ENCODE results near the gene TBC1D7. TPM values are rescaled to one million over a fixed set of nuclear protein-coding genes. Genes with fewer than 3 reads are reported as not detected.

Gene TBC1D7
- total and polyA plus RNA-seq, 10 of the 15 experiments (the other 5 are each of a cell fraction or from before 2014, with no cell fraction given): 20.1 to 65.9 (median 31.3) TPM

DNA sequence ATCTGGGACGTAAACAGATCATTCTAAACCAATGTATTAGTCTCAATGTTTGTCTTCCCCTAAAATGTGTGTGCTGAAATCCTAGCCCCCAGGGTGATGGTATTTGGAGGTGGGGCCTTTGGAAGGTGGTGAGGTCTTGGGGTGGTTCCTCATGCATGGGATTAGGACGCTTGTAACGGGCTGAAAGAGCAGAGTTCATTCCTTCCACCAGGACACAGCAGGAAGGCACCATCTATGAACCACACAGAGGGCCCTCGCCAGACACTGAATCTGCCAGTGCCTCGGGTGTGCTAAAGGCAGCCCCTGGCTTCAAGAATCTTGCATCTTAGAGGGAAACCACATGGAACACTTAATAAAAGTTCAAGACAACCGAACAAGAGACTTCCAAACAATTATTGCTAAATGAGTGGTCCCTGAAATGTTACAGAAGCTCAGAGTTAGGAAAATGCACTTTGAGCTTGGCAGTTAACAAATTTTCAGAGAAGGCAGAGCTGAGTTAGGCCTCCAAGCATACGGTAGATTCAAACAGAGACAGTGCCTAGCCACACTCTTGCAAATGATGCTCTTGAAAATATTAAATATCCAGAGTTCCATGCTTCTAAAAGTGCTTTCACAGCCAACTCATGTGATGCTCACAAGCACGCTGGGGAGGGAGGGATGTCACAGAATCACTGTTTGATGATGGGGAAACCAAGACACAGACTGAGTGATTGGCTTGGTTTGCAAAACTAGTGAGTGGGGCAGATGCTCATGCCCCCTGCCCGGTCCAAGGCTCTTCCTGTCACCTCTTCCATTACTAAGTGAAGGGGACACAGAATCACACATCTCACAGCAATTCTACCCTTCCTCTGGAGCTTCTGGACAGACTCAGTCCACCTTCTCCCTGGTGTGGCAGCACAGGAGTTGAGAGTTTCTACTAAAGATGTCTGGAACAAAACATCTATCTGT lies 27.4 kb downstream of the TBC1D7 start:
- Histone ChIP-seq H3K9ac (ENCODE audit: control insufficient read depth, insufficient read depth, low read length) (no peak overlapping the region), H3K4me1 (ENCODE audit: control insufficient read depth, insufficient read depth, low read length) (peaks cover 33% of the 10 kb centered on the region), H3K79me2 (ENCODE audit: control insufficient read depth, insufficient read depth, low read length) (no peaks in the 10 kb centered on the region), H4K20me1 (ENCODE audit: control insufficient read depth, insufficient read depth) (no peaks in the 10 kb centered on the region), H3K27me3 (replicated peaks in 1 of 2; ENCODE audit: control insufficient read depth in 2 of 2, insufficient read depth in 2 of 2, low read length in 1 of 2) (no peaks in the 10 kb centered on the region), H3K9me3 (replicated peaks; ENCODE audit: control insufficient read depth, insufficient read depth, low read length) (no peaks in the 10 kb centered on the region), H3K36me3 (ENCODE audit: control insufficient read depth in 2 of 2, insufficient read depth in 2 of 2, low read length in 1 of 2) (peaks cover 2 to 18% of the 10 kb centered on the region in 2 experiments), H3K27ac (ENCODE audit: control insufficient read depth, insufficient read depth) (no peak overlapping the region), H2AFZ (ENCODE audit: control insufficient read depth, low read depth, low read length) (no peak overlapping the region), H3K4me3 (no peak overlapping the region), H3K4me2 (ENCODE audit: control insufficient read depth, insufficient read depth) (no peak overlapping the region)
- POLR2A ChIA-PET: interaction anchor here (0.6 to 4.9 kb wide), 3 partner anchors 22 to 69 kb away, joined by 3 to 37 read pairs (median 4); no protein-coding TSS in a partner anchor
- no TSS peak for BruUV-seq (replicated peaks)
- in situ Hi-C loops (cut with MboI) (no loop called here), intact Hi-C loops (cut with micrococcal nuclease; ENCODE audit: unreplicated experiment) (no loop called here)
- ATAC-seq (no peak), FAIRE-seq (no peak), DNase-seq (ENCODE audit: low read depth, low spot score) (no peak)
- SMC1A ChIA-PET (ENCODE audit: uncharacterized antibody, unreplicated experiment): interaction anchor here (0.7 to 5.1 kb wide), 7 partner anchors 12 to 106 kb away, joined by 3 to 114 read pairs (median 8); partner anchors contain the start of gene TBC1D7
- RAD21 ChIA-PET (ENCODE audit: unreplicated experiment): interaction anchor here (1.4 to 5.3 kb wide), 5 partner anchors 24 to 131 kb away, joined by 3 to 88 read pairs (median 33); partner anchors contain the start of gene TBC1D7
- CTCF ChIA-PET: interaction anchor here (0.5 to 4.6 kb wide), 6 partner anchors 23 to 152 kb away, joined by 3 to 35 read pairs (median 6); no protein-coding TSS in a partner anchor
- 93% methylated on average over 9 of the region's 9 CpGs for WGBS (ENCODE audit: insufficient coverage, insufficient replicate concordance, low lambda C conversion rate, missing lambda C conversion rate)
- TF ChIP-seq, protein P1, sequence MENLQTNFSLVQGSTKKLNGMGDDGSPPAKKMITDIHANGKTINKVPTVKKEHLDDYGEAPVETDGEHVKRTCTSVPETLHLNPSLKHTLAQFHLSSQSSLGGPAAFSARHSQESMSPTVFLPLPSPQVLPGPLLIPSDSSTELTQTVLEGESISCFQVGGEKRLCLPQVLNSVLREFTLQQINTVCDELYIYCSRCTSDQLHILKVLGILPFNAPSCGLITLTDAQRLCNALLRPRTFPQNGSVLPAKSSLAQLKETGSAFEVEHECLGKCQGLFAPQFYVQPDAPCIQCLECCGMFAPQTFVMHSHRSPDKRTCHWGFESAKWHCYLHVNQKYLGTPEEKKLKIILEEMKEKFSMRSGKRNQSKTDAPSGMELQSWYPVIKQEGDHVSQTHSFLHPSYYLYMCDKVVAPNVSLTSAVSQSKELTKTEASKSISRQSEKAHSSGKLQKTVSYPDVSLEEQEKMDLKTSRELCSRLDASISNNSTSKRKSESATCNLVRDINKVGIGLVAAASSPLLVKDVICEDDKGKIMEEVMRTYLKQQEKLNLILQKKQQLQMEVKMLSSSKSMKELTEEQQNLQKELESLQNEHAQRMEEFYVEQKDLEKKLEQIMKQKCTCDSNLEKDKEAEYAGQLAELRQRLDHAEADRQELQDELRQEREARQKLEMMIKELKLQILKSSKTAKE (IDR thresholded peaks at IDR 0.05; ENCODE audit: low read depth, poor library complexity, severe bottlenecking): no peak
- TF ChIP-seq TARDBP (IDR thresholded peaks at IDR 0.05; ENCODE audit: borderline replicate concordance) (no peak), CREB1 (IDR thresholded peaks at IDR 0.05; ENCODE audit: low read depth) (no peak), CBX5 (IDR thresholded peaks at IDR 0.05; ENCODE audit: low read depth) (no peak), RUNX3 (IDR thresholded peaks at IDR 0.05; ENCODE audit: low read length) (no peak), CHD2 (IDR thresholded peaks at IDR 0.05; ENCODE audit: borderline replicate concordance, low read depth, low read length) (no peak), RFX5 (IDR thresholded peaks at IDR 0.05; ENCODE audit: low read depth, low read length) (no peak), TCF3 (IDR thresholded peaks at IDR 0.05; ENCODE audit: borderline replicate concordance, insufficient read depth, low read depth, low read length) (no peak), CBX3 (IDR thresholded peaks at IDR 0.05; ENCODE audit: borderline replicate concordance, low read depth) (no peak), JUNB (IDR thresholded peaks at IDR 0.05) (no peak), KDM1A (IDR thresholded peaks at IDR 0.05; ENCODE audit: borderline replicate concordance) (no peak)
- TF ChIP-seq, protein P2, sequence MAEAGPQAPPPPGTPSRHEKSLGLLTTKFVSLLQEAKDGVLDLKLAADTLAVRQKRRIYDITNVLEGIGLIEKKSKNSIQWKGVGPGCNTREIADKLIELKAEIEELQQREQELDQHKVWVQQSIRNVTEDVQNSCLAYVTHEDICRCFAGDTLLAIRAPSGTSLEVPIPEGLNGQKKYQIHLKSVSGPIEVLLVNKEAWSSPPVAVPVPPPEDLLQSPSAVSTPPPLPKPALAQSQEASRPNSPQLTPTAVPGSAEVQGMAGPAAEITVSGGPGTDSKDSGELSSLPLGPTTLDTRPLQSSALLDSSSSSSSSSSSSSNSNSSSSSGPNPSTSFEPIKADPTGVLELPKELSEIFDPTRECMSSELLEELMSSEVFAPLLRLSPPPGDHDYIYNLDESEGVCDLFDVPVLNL (IDR thresholded peaks at IDR 0.05; ENCODE audit: low read depth, low read length): no peak
- TF ChIP-seq, protein P3, sequence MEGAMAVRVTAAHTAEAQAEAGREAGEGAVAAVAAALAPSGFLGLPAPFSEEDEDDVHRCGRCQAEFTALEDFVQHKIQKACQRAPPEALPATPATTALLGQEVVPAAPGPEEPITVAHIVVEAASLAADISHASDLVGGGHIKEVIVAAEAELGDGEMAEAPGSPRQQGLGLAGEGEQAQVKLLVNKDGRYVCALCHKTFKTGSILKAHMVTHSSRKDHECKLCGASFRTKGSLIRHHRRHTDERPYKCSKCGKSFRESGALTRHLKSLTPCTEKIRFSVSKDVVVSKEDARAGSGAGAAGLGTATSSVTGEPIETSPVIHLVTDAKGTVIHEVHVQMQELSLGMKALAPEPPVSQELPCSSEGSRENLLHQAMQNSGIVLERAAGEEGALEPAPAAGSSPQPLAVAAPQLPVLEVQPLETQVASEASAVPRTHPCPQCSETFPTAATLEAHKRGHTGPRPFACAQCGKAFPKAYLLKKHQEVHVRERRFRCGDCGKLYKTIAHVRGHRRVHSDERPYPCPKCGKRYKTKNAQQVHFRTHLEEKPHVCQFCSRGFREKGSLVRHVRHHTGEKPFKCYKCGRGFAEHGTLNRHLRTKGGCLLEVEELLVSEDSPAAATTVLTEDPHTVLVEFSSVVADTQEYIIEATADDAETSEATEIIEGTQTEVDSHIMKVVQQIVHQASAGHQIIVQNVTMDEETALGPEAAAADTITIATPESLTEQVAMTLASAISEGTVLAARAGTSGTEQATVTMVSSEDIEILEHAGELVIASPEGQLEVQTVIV (IDR thresholded peaks at IDR 0.05; ENCODE audit: borderline replicate concordance, partially characterized antibody): no peak
- TF ChIP-seq, protein P4, sequence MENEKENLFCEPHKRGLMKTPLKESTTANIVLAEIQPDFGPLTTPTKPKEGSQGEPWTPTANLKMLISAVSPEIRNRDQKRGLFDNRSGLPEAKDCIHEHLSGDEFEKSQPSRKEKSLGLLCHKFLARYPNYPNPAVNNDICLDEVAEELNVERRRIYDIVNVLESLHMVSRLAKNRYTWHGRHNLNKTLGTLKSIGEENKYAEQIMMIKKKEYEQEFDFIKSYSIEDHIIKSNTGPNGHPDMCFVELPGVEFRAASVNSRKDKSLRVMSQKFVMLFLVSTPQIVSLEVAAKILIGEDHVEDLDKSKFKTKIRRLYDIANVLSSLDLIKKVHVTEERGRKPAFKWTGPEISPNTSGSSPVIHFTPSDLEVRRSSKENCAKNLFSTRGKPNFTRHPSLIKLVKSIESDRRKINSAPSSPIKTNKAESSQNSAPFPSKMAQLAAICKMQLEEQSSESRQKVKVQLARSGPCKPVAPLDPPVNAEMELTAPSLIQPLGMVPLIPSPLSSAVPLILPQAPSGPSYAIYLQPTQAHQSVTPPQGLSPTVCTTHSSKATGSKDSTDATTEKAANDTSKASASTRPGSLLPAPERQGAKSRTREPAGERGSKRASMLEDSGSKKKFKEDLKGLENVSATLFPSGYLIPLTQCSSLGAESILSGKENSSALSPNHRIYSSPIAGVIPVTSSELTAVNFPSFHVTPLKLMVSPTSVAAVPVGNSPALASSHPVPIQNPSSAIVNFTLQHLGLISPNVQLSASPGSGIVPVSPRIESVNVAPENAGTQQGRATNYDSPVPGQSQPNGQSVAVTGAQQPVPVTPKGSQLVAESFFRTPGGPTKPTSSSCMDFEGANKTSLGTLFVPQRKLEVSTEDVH (IDR thresholded peaks at IDR 0.05; ENCODE audit: low read depth, partially characterized antibody): no peak

All from GM12878 (cell line).